H1 (cell line): ENCODE data around the gene SPOCK2. TPM values are rescaled to one million over a fixed set of nuclear protein-coding genes. Genes with fewer than 3 reads are reported as not detected.

Experiments used
- CTCF ChIA-PET: fragments of 300-600 bp; sonication (Branson Sonifier 250); formaldehyde crosslinking; loops from one replicate; lab custom pipeline; 2021; ENCODE audit not compliant: partially characterized antibody; lab: Charles Lee
- POLR2A ChIA-PET: fragments of 300-600 bp; sonication (Branson Sonifier 250); formaldehyde crosslinking; loops from one replicate; lab custom pipeline; 2021; ENCODE audit warnings: inconsistent platforms; ENCODE audit not compliant: partially characterized antibody; lab: Charles Lee
- DNase-seq, 2 experiments: peaks; one replicate each; pipeline versions ENCODE4 v3.0.0 to v3.0.0-alpha.2; 2010 to 2022; ENCODE audit warnings: low spot score in 2 of 2, low read depth in 1 of 2, mixed read lengths in 1 of 2
- FAIRE-seq: peaks from 2 replicates; lab custom pipeline; 2011; peaks lifted over from hg19 to GRCh38; lab: Jason Lieb, UNC
- H2AFZ ChIP-seq: 2 replicates; pipeline ENCODE4 v1.8.1; 2012; ENCODE audit warnings: low read length, inconsistent platforms
- H2AK5ac ChIP-seq: 2 replicates; pipeline ENCODE4 v1.6.1; 2013; ENCODE audit warnings: low read depth, low read length
- H2BK120ac ChIP-seq: replicated peaks from 2 replicates; pipeline ENCODE3; 2013; ENCODE audit warnings: low read depth, low read length, inconsistent platforms
- H2BK12ac ChIP-seq: 2 replicates; pipeline ENCODE4 v1.6.1; 2013; ENCODE audit warnings: low read depth, low read length
- H2BK15ac ChIP-seq: 2 replicates; pipeline ENCODE4 v1.6.1; 2013; ENCODE audit warnings: low read length
- H2BK20ac ChIP-seq: 2 replicates; pipeline ENCODE4 v1.6.1; 2013; ENCODE audit warnings: low read length
- H2BK5ac ChIP-seq: 2 replicates; pipeline ENCODE4 v1.6.1; 2013; ENCODE audit warnings: low read depth, low read length
- H3K14ac ChIP-seq: 2 replicates; pipeline ENCODE4 v1.6.1; 2013; ENCODE audit warnings: inconsistent platforms; ENCODE audit not compliant: insufficient read length
- H3K18ac ChIP-seq: 2 replicates; pipeline ENCODE4 v1.6.1; 2013; ENCODE audit warnings: low read length; ENCODE audit errors: extremely low read depth
- H3K23ac ChIP-seq: 2 replicates; pipeline ENCODE4 v1.6.1; 2013; ENCODE audit warnings: inconsistent platforms; ENCODE audit not compliant: insufficient read length
- H3K23me2 ChIP-seq: 2 replicates; pipeline ENCODE4 v1.6.1; 2013; ENCODE audit warnings: low read depth, low read length
- H3K27ac ChIP-seq: 2 replicates; pipeline ENCODE4 v1.6.1; 2011; ENCODE audit warnings: low read depth, low read length, inconsistent platforms
- H3K27me3 ChIP-seq, 4 experiments: replicated peaks in 1 of 4; 1 replicate in 1 of 4; 2 replicates in 3 of 4; pipeline versions ENCODE4 v1.6.1 to v1.8.1; 2011 to 2013; ENCODE audit warnings: low read length in 3 of 4, mild to moderate bottlenecking in 3 of 4, inconsistent platforms in 2 of 4, mixed read lengths in 2 of 4, moderate library complexity in 1 of 4; ENCODE audit not compliant: control insufficient read depth in 3 of 4, insufficient read depth in 3 of 4; ENCODE audit errors: extremely low read depth in 1 of 4
- H3K36me3 ChIP-seq, 4 experiments: 2 replicates each; pipeline versions ENCODE4 v1.6.1 to v1.8.1; 2011 to 2013; ENCODE audit warnings: mild to moderate bottlenecking in 4 of 4, low read length in 3 of 4, moderate library complexity in 2 of 4, control low read depth in 1 of 4, inconsistent platforms in 1 of 4; ENCODE audit not compliant: insufficient read depth in 4 of 4, control insufficient read depth in 2 of 4
- H3K4ac ChIP-seq: replicated peaks from 2 replicates; pipeline ENCODE3; 2013; ENCODE audit warnings: low read length, low read depth, mixed read lengths, inconsistent platforms; ENCODE audit not compliant: insufficient read length
- H3K4me1 ChIP-seq, 4 experiments: replicated peaks in 1 of 4; 1 replicate in 1 of 4; 2 replicates in 3 of 4; pipeline versions ENCODE4 v1.6.1 to v1.8.1; 2011 to 2013; ENCODE audit warnings: low read length in 3 of 4, inconsistent platforms in 2 of 4, mixed read lengths in 1 of 4; ENCODE audit not compliant: insufficient read depth in 4 of 4, control insufficient read depth in 3 of 4
- H3K4me2 ChIP-seq, 2 experiments: 2 replicates each; pipeline versions ENCODE4 v1.6.1 to v1.8.1; 2011 to 2013; ENCODE audit warnings: low read depth in 2 of 2, low read length in 2 of 2, control low read depth in 1 of 2, inconsistent platforms in 1 of 2, mild to moderate bottlenecking in 1 of 2; ENCODE audit not compliant: insufficient read depth in 1 of 2
- H3K4me3 ChIP-seq, 4 experiments: fragments of 200-600, 300-600 bp in 1 of 4; sonication (generic), shearing (Covaris generic), sonication (Bioruptor Twin) in 1 of 4; 2 replicates each; pipeline versions ENCODE4 v1.5.1 to v1.8.1; 2011 to 2016; ENCODE audit warnings: low read length in 4 of 4, low read depth in 3 of 4, control low read depth in 2 of 4, inconsistent platforms in 2 of 4, mild to moderate bottlenecking in 2 of 4, mixed read lengths in 1 of 4, moderate library complexity in 1 of 4; ENCODE audit not compliant: insufficient read depth in 2 of 4; ENCODE audit errors: extremely low read depth in 1 of 4
- H3K56ac ChIP-seq: replicated peaks from 2 replicates; pipeline ENCODE3; 2013; ENCODE audit warnings: low read depth, mild to moderate bottlenecking, mixed read lengths, low read length, inconsistent platforms; ENCODE audit not compliant: insufficient read length
- H3K79me1 ChIP-seq: 2 replicates; pipeline ENCODE4 v1.6.1; 2013; ENCODE audit warnings: low read depth, low read length, control low read depth
- H3K79me2 ChIP-seq, 2 experiments: 2 replicates each; pipeline versions ENCODE4 v1.6.1 to v1.8.1; 2012 to 2013; ENCODE audit warnings: low read length in 2 of 2, mild to moderate bottlenecking in 2 of 2, inconsistent platforms in 1 of 2; ENCODE audit not compliant: insufficient read depth in 2 of 2, control insufficient read depth in 1 of 2
- H3K9ac ChIP-seq, 4 experiments: replicated peaks in 1 of 4; 1 replicate in 1 of 4; 2 replicates in 3 of 4; pipeline versions ENCODE4 v1.6.1 to v1.8.1; 2011 to 2013; ENCODE audit warnings: low read depth in 3 of 4, low read length in 3 of 4, control low read depth in 2 of 4, mild to moderate bottlenecking in 2 of 4, moderate library complexity in 2 of 4, inconsistent platforms in 1 of 4; ENCODE audit errors: extremely low read depth in 1 of 4
- H3K9me3 ChIP-seq, 2 experiments: 2 replicates each; pipeline versions ENCODE4 v1.6.1 to v1.8.1; 2012 to 2013; ENCODE audit warnings: mild to moderate bottlenecking in 2 of 2, moderate library complexity in 2 of 2, control low read depth in 1 of 2, inconsistent platforms in 1 of 2, low read depth in 1 of 2, low read length in 1 of 2, mixed read lengths in 1 of 2; ENCODE audit not compliant: insufficient read depth in 2 of 2
- H4K20me1 ChIP-seq, 2 experiments: replicated peaks in 1 of 2; 2 replicates each; pipeline versions ENCODE3 to v1.8.1; 2011 to 2013; ENCODE audit warnings: inconsistent platforms in 2 of 2, low read length in 2 of 2, mild to moderate bottlenecking in 1 of 2; ENCODE audit not compliant: insufficient read depth in 2 of 2, control insufficient read depth in 1 of 2
- H4K5ac ChIP-seq: 2 replicates; pipeline ENCODE4 v1.6.1; 2013; ENCODE audit warnings: low read length, low read depth, mixed read lengths, inconsistent platforms; ENCODE audit not compliant: insufficient read length
- H4K8ac ChIP-seq: 2 replicates; pipeline ENCODE4 v1.8.0; 2013; ENCODE audit warnings: mild to moderate bottlenecking, moderate library complexity, low read length, inconsistent platforms; ENCODE audit not compliant: insufficient read depth; ENCODE audit errors: extremely low read depth
- H4K91ac ChIP-seq: replicated peaks from 2 replicates; pipeline ENCODE3; 2013; ENCODE audit warnings: low read length, mixed read lengths, inconsistent platforms; ENCODE audit not compliant: insufficient read length
- BCL11A ChIP-seq, 2 experiments: IDR thresholded peaks; one replicate each; pipeline ENCODE4 v1.6.1; 2011; ENCODE audit warnings: low read depth in 2 of 2, low read length in 2 of 2, mild to moderate bottlenecking in 2 of 2
- CEBPB ChIP-seq: IDR thresholded peaks from 2 replicates; pipeline ENCODE4 v1.6.1; 2012; ENCODE audit warnings: low read depth, low read length
- JUN ChIP-seq: IDR thresholded peaks from 2 replicates; pipeline ENCODE4 v1.6.1; 2011; ENCODE audit warnings: low read depth, mild to moderate bottlenecking, improper control_type of control experiment, low read length
- WGBS, 2 experiments: shearing (Covaris generic) in 1 of 2; methylation state at CpG; one replicate each; pipeline versions ENCODE4 v1.1.6 to v1.1.7; 2013 to 2015; ENCODE audit warnings: low lambda C conversion rate in 2 of 2, mixed read lengths in 2 of 2, inconsistent platforms in 1 of 2, low coverage in 1 of 2, missing lambda C conversion rate in 1 of 2; ENCODE audit not compliant: insufficient replicate concordance in 2 of 2, insufficient coverage in 1 of 2, insufficient read length in 1 of 2; ENCODE audit errors: extremely low coverage in 1 of 2, missing lambda C conversion rate in 1 of 2; 5-methylcytosine and 5-hydroxymethylcytosine counted together
- polyA plus RNA-seq, 7 experiments: library from polyadenylated mRNA; depleted of rRNA in 3 of 7; stranded (reverse) in 5 of 7; unstranded in 2 of 7; fragments of >200 nt in 5 of 7; fragments of 200-250 nt in 2 of 7; gene quantifications; 1 replicate in 5 of 7; 2 replicates in 1 of 7; 4 replicates in 1 of 7; pipeline versions ENCODE4 v1.2.1 to v1.2.3, GENCODE V29; 2011 to 2013; ENCODE audit warnings: missing spikeins in 2 of 7, mixed read lengths in 2 of 7
- total RNA-seq: library from RNA; stranded (reverse); fragmentation: NEBNext Ultra II Directional; extraction: Animal tissue kit (Norgen Biotek cat#: 25700); gene quantifications from 2 replicates; pipeline ENCODE4 v1.2.1, GENCODE V29; 2021

The SPOCK2 gene
- total and polyA plus RNA-seq, 2 of the 8 experiments (the other 6 are each of a cell fraction or from before 2014, with no cell fraction given) = 1.5 to 1.9 TPM

- Histone ChIP-seq H3K79me2 (no peaks in the 10 kb centered on the region), H2BK5ac (no peak overlapping the region), H2AK5ac (no peak overlapping the region), H2BK20ac (no peak overlapping the region), H2AFZ (no peak overlapping the region), H3K27me3 (no peaks in the 10 kb centered on the region), H3K23me2 (no peaks in the 10 kb centered on the region), H3K4ac (no peak overlapping the region), H3K14ac (no peak overlapping the region), H3K56ac (no peak overlapping the region), H3K4me3 (no peak overlapping the region), H2BK12ac (no peak overlapping the region), H4K91ac (no peak overlapping the region), H3K23ac (no peak overlapping the region), H4K20me1 (no peaks in the 10 kb centered on the region), H3K4me1 (peaks cover 0 to 4% (median under 1%) of the 10 kb centered on the region in 4 experiments; a peak in 2 of 7 replicates), H3K36me3 (no peaks in the 10 kb centered on the region), H4K8ac (no peak overlapping the region; the same call in 1 of the 2 replicates), H3K27ac (no peak overlapping the region), H3K18ac (no peak overlapping the region), H3K9me3 (no peaks in the 10 kb centered on the region), H2BK120ac (no peak overlapping the region), H3K79me1 (no peaks in the 10 kb centered on the region), H2BK15ac (no peak overlapping the region), H4K5ac (no peak overlapping the region), H3K4me2 (no peak overlapping the region), H3K9ac (no peak overlapping the region)
- FAIRE-seq (no peak), DNase-seq (no peak)
- CTCF ChIA-PET = interaction anchor here (0.9 to 2.4 kb wide), 4 partner anchors 23 to 32 kb away, joined by 3 to 12 read pairs (median 4); no protein-coding TSS in a partner anchor
- TF ChIP-seq JUN = no peak
- TF ChIP-seq CEBPB = peak; percentile 73
- no peak for TF ChIP-seq BCL11A (IDR thresholded peaks at IDR 0.05; ENCODE audit: low read depth in 2 of 2, low read length in 2 of 2)
- 88% methylated on average over 10 of the region's 10 CpGs; no CpG with 5 or more reads in 1 of the 2 experiments for WGBS, 2 experiments
- POLR2A ChIA-PET = no interaction called here
Measured at GRCh38 chr10:72014785-72015480, 73.4 kb downstream of the SPOCK2 start.
